GM10248 (cell line): Measurements from ENCODE around the gene TRMT2A.

ENCODE experiments used
- CTCF ChIA-PET: fragments of 300-600 bp; sonication (Branson Sonifier 250); formaldehyde crosslinking; extraction: SDS; loops from one replicate; lab custom pipeline; 2021; ENCODE audit warnings: antibody characterized with exemption; lab: Yijun Ruan, JAX
- POLR2A ChIA-PET: fragments of 350-650 bp; sonication (Branson Sonifier 250); formaldehyde crosslinking; extraction: SDS; loops from one replicate; lab custom pipeline; 2020; ENCODE audit warnings: antibody characterized with exemption; lab: Yijun Ruan, JAX
- DNase-seq: peaks from one replicate; pipeline ENCODE4 v3.0.0; 2012; ENCODE audit errors: extremely low spot score
- TF ChIP-seq, protein P1 (sequence below): IDR thresholded peaks from 2 replicates; pipeline ENCODE4 v1.5.1; 2012; ENCODE audit warnings: mild to moderate bottlenecking, low read depth; ENCODE audit errors: extremely low read depth, missing control alignments, control extremely low read depth

Gene TRMT2A

DNA sequence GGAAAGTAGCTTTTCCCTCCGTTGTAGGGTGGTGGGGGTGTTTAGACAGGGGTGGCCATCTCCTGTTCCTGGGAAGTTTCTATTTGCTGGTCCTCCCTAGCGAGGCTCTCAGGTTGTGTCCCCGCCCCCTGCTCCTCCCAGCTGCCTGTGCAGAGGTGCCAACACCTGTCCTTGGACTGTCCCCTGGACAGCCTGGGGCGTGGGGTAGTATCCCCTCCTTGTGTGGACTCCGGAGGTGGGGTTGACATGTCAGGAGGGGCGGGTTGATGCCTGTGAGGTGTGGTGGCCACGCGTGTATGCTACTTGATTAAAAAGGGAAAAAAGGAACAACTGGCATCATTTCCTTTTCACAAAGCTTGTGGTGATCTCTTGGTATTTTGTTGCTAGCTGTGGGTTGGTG, 15.4 kb downstream of the TRMT2A start:
- CTCF ChIA-PET, result interaction anchor here (0.9 to 1.1 kb wide), 2 partner anchors 11 to 28 kb away, joined by 3 read pairs; no protein-coding TSS in a partner anchor
- POLR2A ChIA-PET, result no interaction called here
- no peak for DNase-seq
- TF ChIP-seq, protein P1, sequence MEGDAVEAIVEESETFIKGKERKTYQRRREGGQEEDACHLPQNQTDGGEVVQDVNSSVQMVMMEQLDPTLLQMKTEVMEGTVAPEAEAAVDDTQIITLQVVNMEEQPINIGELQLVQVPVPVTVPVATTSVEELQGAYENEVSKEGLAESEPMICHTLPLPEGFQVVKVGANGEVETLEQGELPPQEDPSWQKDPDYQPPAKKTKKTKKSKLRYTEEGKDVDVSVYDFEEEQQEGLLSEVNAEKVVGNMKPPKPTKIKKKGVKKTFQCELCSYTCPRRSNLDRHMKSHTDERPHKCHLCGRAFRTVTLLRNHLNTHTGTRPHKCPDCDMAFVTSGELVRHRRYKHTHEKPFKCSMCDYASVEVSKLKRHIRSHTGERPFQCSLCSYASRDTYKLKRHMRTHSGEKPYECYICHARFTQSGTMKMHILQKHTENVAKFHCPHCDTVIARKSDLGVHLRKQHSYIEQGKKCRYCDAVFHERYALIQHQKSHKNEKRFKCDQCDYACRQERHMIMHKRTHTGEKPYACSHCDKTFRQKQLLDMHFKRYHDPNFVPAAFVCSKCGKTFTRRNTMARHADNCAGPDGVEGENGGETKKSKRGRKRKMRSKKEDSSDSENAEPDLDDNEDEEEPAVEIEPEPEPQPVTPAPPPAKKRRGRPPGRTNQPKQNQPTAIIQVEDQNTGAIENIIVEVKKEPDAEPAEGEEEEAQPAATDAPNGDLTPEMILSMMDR, result no peak

DNA sequence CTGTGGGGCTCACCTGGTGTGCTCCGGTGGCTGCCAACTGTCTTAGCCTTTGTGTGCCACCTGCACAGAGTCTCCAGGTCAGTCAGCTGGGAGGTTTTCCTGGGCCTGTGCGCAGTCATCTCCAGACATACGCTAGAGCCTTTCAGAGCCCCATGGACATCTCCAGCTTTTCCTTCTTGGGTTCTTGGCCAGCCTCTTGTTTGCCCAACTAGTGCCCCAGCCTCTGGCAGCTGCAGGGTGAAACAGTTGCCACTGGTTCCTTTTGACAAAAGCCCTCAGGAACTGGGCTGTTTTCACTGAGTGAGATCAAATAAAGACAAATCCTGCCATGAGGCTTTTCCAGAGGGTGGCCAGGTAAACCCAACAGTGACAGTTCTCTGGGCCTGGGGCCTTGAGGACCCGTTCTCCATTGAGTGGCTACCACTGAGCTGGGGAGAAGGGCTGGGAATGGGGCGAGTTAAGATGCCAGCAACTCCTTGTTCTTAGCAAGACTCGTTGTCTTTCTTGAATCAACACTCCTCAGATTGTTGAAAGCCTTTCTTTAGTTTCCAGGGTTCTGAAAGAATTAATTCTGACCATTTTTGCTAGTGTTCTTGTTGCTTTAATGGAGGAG, 17.8 kb downstream of the TRMT2A start:
- ChIA-PET CTCF (no interaction called here), POLR2A (no interaction called here)
- DNase-seq, result no peak
- TF ChIP-seq, protein P1, result no peak

DNA sequence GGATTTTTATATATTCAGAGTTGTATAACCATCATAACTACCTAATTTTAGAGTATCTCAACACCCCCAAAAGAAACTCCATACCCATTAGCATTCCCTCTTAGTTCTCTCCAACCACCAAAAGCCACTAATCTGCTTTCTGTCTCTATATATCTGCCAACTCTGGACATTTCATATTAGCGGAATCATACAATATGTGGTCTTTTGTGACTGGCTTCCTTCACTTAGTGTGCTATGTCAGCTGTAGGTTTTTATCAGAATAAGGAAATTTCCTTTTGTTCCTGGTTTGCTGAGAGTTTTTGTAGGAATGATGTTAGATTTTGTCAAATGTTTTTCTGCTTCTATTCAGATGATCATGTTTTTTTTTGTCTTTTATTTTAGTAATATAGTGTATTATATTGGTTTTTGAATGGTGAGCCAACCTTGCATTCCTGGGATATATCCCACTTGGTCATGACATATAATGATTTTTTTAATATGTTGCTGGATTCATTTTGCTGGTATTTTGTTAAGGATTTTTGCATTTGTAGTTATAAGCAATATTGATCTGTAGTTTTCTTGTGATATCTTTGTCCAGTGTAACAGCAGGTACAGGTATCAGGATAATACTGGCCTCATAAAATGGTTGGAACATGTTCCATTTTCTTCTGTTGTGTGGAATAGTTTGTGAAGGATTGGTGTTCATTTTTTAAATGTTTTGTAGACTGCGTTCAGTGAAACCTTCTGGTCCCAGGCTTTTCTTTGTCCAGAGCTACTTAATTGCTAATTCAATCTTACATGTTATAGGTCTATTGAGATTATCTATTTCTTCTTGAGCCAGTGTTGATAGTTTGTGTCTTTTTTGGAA, 20.2 kb downstream of the TRMT2A start:
- CTCF ChIA-PET, result no interaction called here
- TF ChIP-seq, protein P1, result no peak
- DNase-seq, result no peak
- POLR2A ChIA-PET, result no interaction called here

DNA sequence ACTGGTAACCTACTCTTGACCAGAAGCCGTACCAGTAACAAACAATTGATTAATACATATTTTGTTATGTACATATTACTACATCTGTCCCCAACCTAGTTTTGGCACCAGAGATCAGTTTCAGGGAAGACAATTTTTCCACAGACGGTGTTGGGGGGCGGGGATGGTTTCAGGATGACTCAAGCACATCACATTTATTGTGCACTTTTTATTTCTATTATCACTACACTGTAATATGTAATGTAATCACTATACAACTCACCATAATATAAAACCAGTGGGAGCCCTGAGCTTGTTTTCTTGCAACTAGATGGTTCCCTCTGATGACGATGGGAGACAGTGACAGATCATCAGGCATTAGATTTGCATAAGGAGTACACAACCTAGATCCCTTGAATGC, 21.5 kb downstream of the TRMT2A start:
- TF ChIP-seq, protein P1, result no peak
- DNase-seq, result no peak
- ChIA-PET CTCF (interaction anchor here (1.7 kb wide), 1 partner anchor 28 kb away, joined by 5 read pairs; no protein-coding TSS in a partner anchor), POLR2A (no interaction called here)

DNA sequence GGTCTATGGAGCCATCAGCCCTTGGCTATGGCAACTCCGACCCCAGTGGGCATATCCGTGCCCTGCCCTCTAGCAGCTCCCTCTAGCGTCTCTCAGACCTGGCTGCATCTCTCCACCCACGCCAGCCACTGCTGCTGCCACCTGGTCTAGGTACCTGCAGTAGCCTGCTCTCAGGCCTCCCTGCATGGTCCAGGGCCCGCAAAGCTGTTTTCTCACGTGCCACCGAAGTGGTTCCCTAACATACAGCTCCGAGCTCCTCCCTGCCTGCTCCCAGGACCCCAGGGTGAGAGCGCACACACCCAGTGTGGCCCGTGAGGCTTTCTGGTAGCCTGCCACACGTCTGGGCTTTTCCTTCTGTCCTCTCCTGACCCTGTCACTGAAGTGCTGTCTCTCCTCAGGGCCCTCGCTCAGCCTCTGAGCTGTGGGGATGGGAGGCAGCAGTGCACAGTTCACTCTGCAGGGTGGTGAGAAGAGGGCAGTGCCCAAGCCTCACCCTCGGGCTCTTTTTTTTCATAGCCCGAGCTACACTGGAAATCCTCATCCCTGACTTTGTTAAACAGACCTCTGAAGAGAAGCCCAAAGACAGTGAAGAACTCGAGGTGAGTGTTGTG, 22.7 kb downstream of the TRMT2A start:
- ChIA-PET POLR2A (interaction anchor here (0.6 kb wide), 1 partner anchor 433 kb away, joined by 3 read pairs; no protein-coding TSS in a partner anchor), CTCF (interaction anchor here (0.9 to 1.7 kb wide), 3 partner anchors 9 to 27 kb away, joined by 4 to 6 read pairs (median 5); no protein-coding TSS in a partner anchor)
- TF ChIP-seq, protein P1, result no peak
- DNase-seq, result no peak
